Astrocyte (in vitro differentiated cells and primary cell): ENCODE measurements around the gene HEMGN.

Experiments used
- CTCF ChIP-seq: IDR thresholded peaks from 2 replicates; pipeline ENCODE4 v1.5.1; 2011; ENCODE audit warnings: low read depth, mild to moderate bottlenecking, inconsistent platforms, low read length, moderate library complexity; ENCODE audit not compliant: insufficient read depth
- EZH2 ChIP-seq: IDR thresholded peaks from 2 replicates; pipeline ENCODE4 v1.6.1; 2012; ENCODE audit warnings: mild to moderate bottlenecking, low read length, inconsistent platforms; ENCODE audit not compliant: insufficient read depth

GRCh38 chr9:97938081-97938644 lies at the start of gene HEMGN:
- TF ChIP-seq CTCF, result no peak
- TF ChIP-seq EZH2, result no peak
